ENCODE measurements around the gene KRT73. TPM values are rescaled to one million over a fixed set of nuclear protein-coding genes. Genes with fewer than 3 reads are reported as not detected.

Gene KRT73
- total RNA-seq, 1 experiment from 2014 or later, result not detected

DNA sequence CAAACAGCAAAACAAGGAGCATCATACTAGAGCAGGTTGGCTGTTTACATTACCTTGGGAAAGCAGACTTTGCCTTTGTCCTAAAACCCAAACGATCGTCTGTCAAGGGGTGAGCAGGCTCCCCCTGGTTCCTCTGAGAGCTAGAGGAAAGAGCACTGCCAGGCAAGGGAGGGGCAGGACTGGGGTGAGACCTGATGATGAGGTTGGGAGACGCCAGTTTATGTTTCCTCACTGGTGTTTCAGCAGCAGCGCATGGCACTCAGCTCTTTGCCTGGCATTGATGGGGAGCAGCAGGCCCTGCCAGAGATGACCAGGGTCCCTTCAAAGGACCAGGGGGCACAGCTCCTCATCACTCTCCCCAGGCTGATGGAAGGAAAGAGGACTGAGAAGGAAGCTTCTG is 41.6 kb upstream of the KRT73 start:
- TF ChIP-seq, protein P1, sequence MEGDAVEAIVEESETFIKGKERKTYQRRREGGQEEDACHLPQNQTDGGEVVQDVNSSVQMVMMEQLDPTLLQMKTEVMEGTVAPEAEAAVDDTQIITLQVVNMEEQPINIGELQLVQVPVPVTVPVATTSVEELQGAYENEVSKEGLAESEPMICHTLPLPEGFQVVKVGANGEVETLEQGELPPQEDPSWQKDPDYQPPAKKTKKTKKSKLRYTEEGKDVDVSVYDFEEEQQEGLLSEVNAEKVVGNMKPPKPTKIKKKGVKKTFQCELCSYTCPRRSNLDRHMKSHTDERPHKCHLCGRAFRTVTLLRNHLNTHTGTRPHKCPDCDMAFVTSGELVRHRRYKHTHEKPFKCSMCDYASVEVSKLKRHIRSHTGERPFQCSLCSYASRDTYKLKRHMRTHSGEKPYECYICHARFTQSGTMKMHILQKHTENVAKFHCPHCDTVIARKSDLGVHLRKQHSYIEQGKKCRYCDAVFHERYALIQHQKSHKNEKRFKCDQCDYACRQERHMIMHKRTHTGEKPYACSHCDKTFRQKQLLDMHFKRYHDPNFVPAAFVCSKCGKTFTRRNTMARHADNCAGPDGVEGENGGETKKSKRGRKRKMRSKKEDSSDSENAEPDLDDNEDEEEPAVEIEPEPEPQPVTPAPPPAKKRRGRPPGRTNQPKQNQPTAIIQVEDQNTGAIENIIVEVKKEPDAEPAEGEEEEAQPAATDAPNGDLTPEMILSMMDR (conservative IDR thresholded peaks at IDR 0.05), result no peak
- no peaks in the 10 kb centered on the region for H3K36me3 Mint-ChIP-seq (ENCODE audit: insufficient read depth in 1 of 3, low read depth in 3 of 3)
- H3K9me3 Mint-ChIP-seq, result no peaks in the 10 kb centered on the region
- no peak overlapping the region for H3K9ac ChIP-seq (ENCODE audit: extremely low read depth, insufficient read length, low read length)
- no peak overlapping the region for H4K91ac ChIP-seq (ENCODE audit: insufficient read length, low read depth, low read length)
- no CpG with 5 or more reads among the region's 4 CpGs for WGBS (ENCODE audit: extremely low coverage, insufficient read length, low lambda C conversion rate)
- no peak overlapping the region for H4K5ac ChIP-seq (ENCODE audit: insufficient read length, low read depth, low read length)
- no peak overlapping the region for H2BK20ac ChIP-seq (ENCODE audit: low read depth, low read length, poor library complexity, severe bottlenecking)
- H3K27ac Mint-ChIP-seq, result no peak overlapping the region
- peaks cover 0 to 4% of the 10 kb centered on the region in 2 experiments; a peak in 2 of 4 replicates for H3K4me1 Mint-ChIP-seq
- no peaks in the 10 kb centered on the region for H3K79me1 ChIP-seq (ENCODE audit: insufficient read depth, low read depth, low read length, poor library complexity, severe bottlenecking)
- peaks cover 19% of the 10 kb centered on the region for H3K27me3 Mint-ChIP-seq (ENCODE audit: low read depth)
- H3K79me2 ChIP-seq (ENCODE audit: insufficient read depth, low read length), result no peaks in the 10 kb centered on the region
- H3K56ac ChIP-seq (ENCODE audit: insufficient read length, low read depth, low read length), result no peak overlapping the region
- H3K23ac ChIP-seq (ENCODE audit: insufficient read length, low read depth, low read length), result no peak overlapping the region
- H2BK15ac ChIP-seq (ENCODE audit: low read depth, low read length), result no peak overlapping the region
- H2AK5ac ChIP-seq (ENCODE audit: insufficient read length, low read length), result no peak overlapping the region
- H2AFZ ChIP-seq (ENCODE audit: low read length), result no peak overlapping the region
- no peak overlapping the region for H3K18ac ChIP-seq (ENCODE audit: insufficient read length, low read depth, low read length)
- H3K14ac ChIP-seq (ENCODE audit: insufficient read depth, low read length), result no peak overlapping the region; the same call in 1 of the 2 replicates
- no peak overlapping the region for H3K4me2 ChIP-seq (ENCODE audit: insufficient read depth, insufficient read length, low read length)
- no peak overlapping the region for H3K4me3 Mint-ChIP-seq
- peak; percentile 20 for DNase-seq
- no peaks in the 10 kb centered on the region for H3K27me3 ChIP-seq (ENCODE audit: insufficient read depth, low read length)
- H3K23me2 ChIP-seq (ENCODE audit: insufficient read length, low read depth, low read length, poor library complexity, severe bottlenecking), result no peaks in the 10 kb centered on the region
- no peak overlapping the region for H2BK12ac ChIP-seq (ENCODE audit: insufficient read length, low read depth, low read length)
- H3K4me1 ChIP-seq (ENCODE audit: insufficient read depth, low read length), result no peaks in the 10 kb centered on the region
- no peak overlapping the region for H3K4ac ChIP-seq (ENCODE audit: low read depth, low read length)
- H4K20me1 ChIP-seq (ENCODE audit: control insufficient read depth, insufficient read depth, insufficient read length), result peaks cover 2% of the 10 kb centered on the region
- H3T11ph ChIP-seq (ENCODE audit: low read length), result no peak overlapping the region
- no peak overlapping the region for H4K8ac ChIP-seq (replicated peaks; ENCODE audit: insufficient read length, low read depth, low read length)
- H2BK120ac ChIP-seq (ENCODE audit: low read depth, low read length, poor library complexity, severe bottlenecking), result no peak overlapping the region
- H2BK5ac ChIP-seq (ENCODE audit: insufficient read length, low read length), result no peak overlapping the region
- no peak overlapping the region for H3K27ac ChIP-seq (ENCODE audit: insufficient read length, low read depth, low read length)
- no peaks in the 10 kb centered on the region for H3K9me3 ChIP-seq (ENCODE audit: control insufficient read depth, low read depth, low read length)
